Measurements from ENCODE around the gene KDM4B.

The KDM4B gene

GRCh38 chr19:5130371-5131030 lies 161.6 kb downstream of the KDM4B start:
- Histone ChIP-seq H3K4me1 (peaks cover 25% of the 10 kb centered on the region), H3K36me3 (peaks cover 24% of the 10 kb centered on the region), H3K27me3 (no peaks in the 10 kb centered on the region), H3K9me3 (no peaks in the 10 kb centered on the region), H3K4me3 (ENCODE audit: low read depth, low read length) (no peak overlapping the region)
- TF ChIP-seq CTCF (IDR thresholded peaks at IDR 0.05; ENCODE audit: low read depth, low read length) = no peak
- DNase-seq = no peak

GRCh38 chr19:5131031-5131505 lies 162.2 kb downstream of the KDM4B start:
- H3K9me3 ChIP-seq = no peaks in the 10 kb centered on the region
- no peak for DNase-seq
- peaks cover 31% of the 10 kb centered on the region for H3K4me1 ChIP-seq
- H3K36me3 ChIP-seq = peaks cover 30% of the 10 kb centered on the region
- H3K4me3 ChIP-seq (ENCODE audit: low read depth, low read length) = no peak overlapping the region
- TF ChIP-seq CTCF (IDR thresholded peaks at IDR 0.05; ENCODE audit: low read depth, low read length) = no peak
- H3K27me3 ChIP-seq = no peaks in the 10 kb centered on the region

- Histone ChIP-seq H3K4me3 (ENCODE audit: low read depth, low read length) (no peak overlapping the region), H3K4me1 (peaks cover 32% of the 10 kb centered on the region), H3K36me3 (peaks cover 30% of the 10 kb centered on the region), H3K9me3 (no peaks in the 10 kb centered on the region), H3K27me3 (no peaks in the 10 kb centered on the region)
- DNase-seq = no peak
- no peak for TF ChIP-seq CTCF (IDR thresholded peaks at IDR 0.05; ENCODE audit: low read depth, low read length)
These were observed 162.7 kb downstream of the KDM4B start for GRCh38 chr19:5131506-5132205.

- Histone ChIP-seq H3K9me3 (no peaks in the 10 kb centered on the region), H3K36me3 (peaks cover 34% of the 10 kb centered on the region), H3K4me3 (ENCODE audit: low read depth, low read length) (no peak overlapping the region), H3K4me1 (peaks cover 29% of the 10 kb centered on the region), H3K27me3 (no peaks in the 10 kb centered on the region)
- TF ChIP-seq CTCF (IDR thresholded peaks at IDR 0.05; ENCODE audit: low read depth, low read length) = no peak
- DNase-seq = no peak
These were observed 163.3 kb downstream of the KDM4B start for GRCh38 chr19:5132206-5132560.

- no peak for DNase-seq
- Histone ChIP-seq H3K9me3 (no peaks in the 10 kb centered on the region), H3K4me1 (peaks cover 21% of the 10 kb centered on the region), H3K27me3 (no peaks in the 10 kb centered on the region), H3K36me3 (peaks cover 42% of the 10 kb centered on the region), H3K4me3 (ENCODE audit: low read depth, low read length) (no peak overlapping the region)
- no peak for TF ChIP-seq CTCF (IDR thresholded peaks at IDR 0.05; ENCODE audit: low read depth, low read length)
These were observed 164.1 kb downstream of the KDM4B start for GRCh38 chr19:5132698-5133651.

Data from BE2C (cell line).